HepG2 (cell line): ENCODE measurements around the gene LCP2.

Source experiments
- PHF8 ChIP-seq: sonication (generic); formaldehyde crosslinking; IDR thresholded peaks from 2 replicates; pipeline ENCODE4 v1.5.0; 2020; ENCODE audit warnings: missing genetic modification reagents
- ZNF572 ChIP-seq: sonication (generic); formaldehyde crosslinking; IDR thresholded peaks from 2 replicates; pipeline ENCODE4 v1.5.1; 2020; ENCODE audit warnings: mild to moderate bottlenecking, missing genetic modification reagents
- TF ChIP-seq, protein P1 (sequence below): IDR thresholded peaks from 2 replicates; pipeline ENCODE4 v1.6.1; 2012; ENCODE audit warnings: low read length, improper control_type of control experiment
- TF ChIP-seq, protein P2 (sequence below): IDR thresholded peaks from 2 replicates; pipeline ENCODE4 v1.6.1; 2018; ENCODE audit warnings: missing genetic modification reagents
- TF ChIP-seq, protein P3 (sequence below): sonication (generic); formaldehyde crosslinking; IDR thresholded peaks from 2 replicates; pipeline ENCODE4 v1.5.0; 2020; ENCODE audit warnings: missing genetic modification reagents

DNA sequence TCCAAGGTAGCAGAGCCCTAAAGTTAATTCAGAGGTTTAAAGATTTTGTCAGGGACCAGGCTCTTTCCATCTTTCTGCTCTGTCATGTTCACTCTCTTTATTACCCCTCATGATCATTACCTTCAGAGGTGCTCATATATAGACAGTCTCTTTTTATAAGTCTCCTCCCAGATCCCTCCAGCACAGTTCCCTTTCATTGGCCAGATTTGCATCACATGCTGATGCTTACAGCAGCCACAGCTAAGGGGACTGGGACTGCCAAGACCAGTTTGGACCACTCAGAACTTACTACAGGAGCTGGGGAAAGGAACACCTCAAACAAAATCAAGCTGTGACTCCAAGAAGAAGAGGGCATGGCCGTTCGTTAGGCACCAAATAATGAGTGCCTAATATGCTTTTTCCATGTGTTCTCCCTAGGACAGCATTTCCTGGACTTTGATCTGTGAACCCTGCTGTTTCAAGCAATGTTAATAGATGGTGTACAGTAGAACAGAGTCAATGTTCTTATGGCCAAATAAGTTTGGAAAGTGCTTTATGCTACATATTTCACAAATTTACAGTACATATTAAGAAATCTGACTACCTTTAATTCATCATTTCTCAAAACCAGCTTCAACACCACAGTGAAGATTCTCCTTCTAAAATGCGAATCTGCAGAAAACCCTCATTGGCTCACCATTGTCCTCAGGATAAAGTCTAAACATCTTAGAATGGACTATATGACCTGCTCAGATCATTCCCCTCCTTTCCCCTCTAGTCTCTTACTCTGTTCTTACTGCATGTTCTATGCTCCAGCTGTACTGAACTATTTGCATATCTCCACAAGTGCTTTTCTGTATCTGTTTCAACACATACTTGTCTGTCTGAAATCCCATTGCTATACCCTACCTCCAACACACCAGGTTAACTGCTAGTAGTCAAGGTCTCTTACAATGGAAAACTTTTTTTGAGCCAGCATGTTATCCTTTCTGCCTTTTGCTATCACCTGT, 61.4 kb downstream of the LCP2 start:
- TF ChIP-seq, protein P1, sequence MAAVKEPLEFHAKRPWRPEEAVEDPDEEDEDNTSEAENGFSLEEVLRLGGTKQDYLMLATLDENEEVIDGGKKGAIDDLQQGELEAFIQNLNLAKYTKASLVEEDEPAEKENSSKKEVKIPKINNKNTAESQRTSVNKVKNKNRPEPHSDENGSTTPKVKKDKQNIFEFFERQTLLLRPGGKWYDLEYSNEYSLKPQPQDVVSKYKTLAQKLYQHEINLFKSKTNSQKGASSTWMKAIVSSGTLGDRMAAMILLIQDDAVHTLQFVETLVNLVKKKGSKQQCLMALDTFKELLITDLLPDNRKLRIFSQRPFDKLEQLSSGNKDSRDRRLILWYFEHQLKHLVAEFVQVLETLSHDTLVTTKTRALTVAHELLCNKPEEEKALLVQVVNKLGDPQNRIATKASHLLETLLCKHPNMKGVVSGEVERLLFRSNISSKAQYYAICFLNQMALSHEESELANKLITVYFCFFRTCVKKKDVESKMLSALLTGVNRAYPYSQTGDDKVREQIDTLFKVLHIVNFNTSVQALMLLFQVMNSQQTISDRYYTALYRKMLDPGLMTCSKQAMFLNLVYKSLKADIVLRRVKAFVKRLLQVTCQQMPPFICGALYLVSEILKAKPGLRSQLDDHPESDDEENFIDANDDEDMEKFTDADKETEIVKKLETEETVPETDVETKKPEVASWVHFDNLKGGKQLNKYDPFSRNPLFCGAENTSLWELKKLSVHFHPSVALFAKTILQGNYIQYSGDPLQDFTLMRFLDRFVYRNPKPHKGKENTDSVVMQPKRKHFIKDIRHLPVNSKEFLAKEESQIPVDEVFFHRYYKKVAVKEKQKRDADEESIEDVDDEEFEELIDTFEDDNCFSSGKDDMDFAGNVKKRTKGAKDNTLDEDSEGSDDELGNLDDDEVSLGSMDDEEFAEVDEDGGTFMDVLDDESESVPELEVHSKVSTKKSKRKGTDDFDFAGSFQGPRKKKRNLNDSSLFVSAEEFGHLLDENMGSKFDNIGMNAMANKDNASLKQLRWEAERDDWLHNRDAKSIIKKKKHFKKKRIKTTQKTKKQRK: no peak
- TF ChIP-seq PHF8 (CRISPR knock-in tag) (no peak), ZNF572 (CRISPR knock-in tag) (no peak)
- TF ChIP-seq, protein P2, sequence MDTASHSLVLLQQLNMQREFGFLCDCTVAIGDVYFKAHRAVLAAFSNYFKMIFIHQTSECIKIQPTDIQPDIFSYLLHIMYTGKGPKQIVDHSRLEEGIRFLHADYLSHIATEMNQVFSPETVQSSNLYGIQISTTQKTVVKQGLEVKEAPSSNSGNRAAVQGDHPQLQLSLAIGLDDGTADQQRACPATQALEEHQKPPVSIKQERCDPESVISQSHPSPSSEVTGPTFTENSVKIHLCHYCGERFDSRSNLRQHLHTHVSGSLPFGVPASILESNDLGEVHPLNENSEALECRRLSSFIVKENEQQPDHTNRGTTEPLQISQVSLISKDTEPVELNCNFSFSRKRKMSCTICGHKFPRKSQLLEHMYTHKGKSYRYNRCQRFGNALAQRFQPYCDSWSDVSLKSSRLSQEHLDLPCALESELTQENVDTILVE: no peak
- TF ChIP-seq, protein P3, sequence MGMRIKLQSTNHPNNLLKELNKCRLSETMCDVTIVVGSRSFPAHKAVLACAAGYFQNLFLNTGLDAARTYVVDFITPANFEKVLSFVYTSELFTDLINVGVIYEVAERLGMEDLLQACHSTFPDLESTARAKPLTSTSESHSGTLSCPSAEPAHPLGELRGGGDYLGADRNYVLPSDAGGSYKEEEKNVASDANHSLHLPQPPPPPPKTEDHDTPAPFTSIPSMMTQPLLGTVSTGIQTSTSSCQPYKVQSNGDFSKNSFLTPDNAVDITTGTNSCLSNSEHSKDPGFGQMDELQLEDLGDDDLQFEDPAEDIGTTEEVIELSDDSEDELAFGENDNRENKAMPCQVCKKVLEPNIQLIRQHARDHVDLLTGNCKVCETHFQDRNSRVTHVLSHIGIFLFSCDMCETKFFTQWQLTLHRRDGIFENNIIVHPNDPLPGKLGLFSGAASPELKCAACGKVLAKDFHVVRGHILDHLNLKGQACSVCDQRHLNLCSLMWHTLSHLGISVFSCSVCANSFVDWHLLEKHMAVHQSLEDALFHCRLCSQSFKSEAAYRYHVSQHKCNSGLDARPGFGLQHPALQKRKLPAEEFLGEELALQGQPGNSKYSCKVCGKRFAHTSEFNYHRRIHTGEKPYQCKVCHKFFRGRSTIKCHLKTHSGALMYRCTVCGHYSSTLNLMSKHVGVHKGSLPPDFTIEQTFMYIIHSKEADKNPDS (CRISPR knock-in tag): no peak
